Activated naive CD4-positive, alpha-beta T cell treated with Interleukin-2 at 50 U/mL for 16 hours (primary cell): ENCODE measurements around the gene FAM156B.
"Not testable (repeated sequence)": the region's sequence is repeated elsewhere in the genome, so short reads cannot be mapped to it uniquely, and the experiment has no call there.

ENCODE experiments used
- DNase-seq: peaks from one replicate; pipeline ENCODE4 v3.0.0-alpha.2; 2020

Gene FAM156B

GRCh38 chrX:52896855-52897709 is at the start of gene FAM156B:
Gene FAM156B, plus strand, starts transcription at chrX:52897330. Its CDS starts 9,896 bp downstream, at chrX:52907226.
- DNase-seq = not testable (repeated sequence)

- DNase-seq = no peak
Observed at GRCh38 chrX:52852110-52852860, 44.8 kb upstream of the FAM156B start.

- not testable (repeated sequence) for DNase-seq
Observed at GRCh38 chrX:52856991-52857525, 40.1 kb upstream of the FAM156B start.

GRCh38 chrX:52865343-52865998 is 31.7 kb upstream of the FAM156B start:
- no peak for DNase-seq

GRCh38 chrX:52867610-52868348 is 29.4 kb upstream of the FAM156B start, which contains the start of gene XAGE3:
Gene XAGE3, minus strand, starts transcription at chrX:52868083. Its CDS starts 950 bp downstream, at chrX:52867133.
- no peak for DNase-seq

- DNase-seq = no peak
Observed at GRCh38 chrX:52870046-52870445, 27.1 kb upstream of the FAM156B start.

- not testable (repeated sequence) for DNase-seq
Observed at GRCh38 chrX:52873825-52874224, 23.3 kb upstream of the FAM156B start.

- no peak for DNase-seq
Observed at GRCh38 chrX:52874661-52875060, 22.5 kb upstream of the FAM156B start.

GRCh38 chrX:52875436-52875835 is 21.7 kb upstream of the FAM156B start:
- not testable (repeated sequence) for DNase-seq

- not testable (repeated sequence) for DNase-seq
Observed at GRCh38 chrX:52876386-52876785, 20.7 kb upstream of the FAM156B start.

- not testable (repeated sequence) for DNase-seq
Observed at GRCh38 chrX:52887459-52887858, 9.7 kb upstream of the FAM156B start.

- not testable (repeated sequence) for DNase-seq
Observed at GRCh38 chrX:52888090-52888489, 9.0 kb upstream of the FAM156B start.

GRCh38 chrX:52896438-52896837 is 692 bp upstream of the FAM156B start:
- not testable (repeated sequence) for DNase-seq

- not testable (repeated sequence) for DNase-seq
Observed at GRCh38 chrX:52905531-52905930, 8.4 kb downstream of the FAM156B start.

GRCh38 chrX:52906072-52906471 is 8.9 kb downstream of the FAM156B start:
- DNase-seq = not testable (repeated sequence)

- DNase-seq = not testable (repeated sequence)
Observed at GRCh38 chrX:52907137-52907536, 10.0 kb downstream of the FAM156B start.

- DNase-seq = not testable (repeated sequence)
Observed at GRCh38 chrX:52907900-52908299, 10.8 kb downstream of the FAM156B start.

- DNase-seq = not testable (repeated sequence)
Observed at GRCh38 chrX:52909313-52909969, 12.3 kb downstream of the FAM156B start.

GRCh38 chrX:52913681-52914080 is 16.6 kb downstream of the FAM156B start:
- not testable (repeated sequence) for DNase-seq

GRCh38 chrX:52914704-52915103 is 17.6 kb downstream of the FAM156B start:
- DNase-seq = not testable (repeated sequence)

GRCh38 chrX:52923781-52924241 is 26.7 kb downstream of the FAM156B start:
- DNase-seq = no peak
